IPS-18a (cell line): ENCODE measurements around the gene MARCHF6.

ENCODE experiments used
- H3K27ac ChIP-seq: one replicate; pipeline ENCODE4 v1.5.1; 2013; ENCODE audit warnings: low read length
- H3K27me3 ChIP-seq: one replicate; pipeline ENCODE4 v1.6.1; 2013; ENCODE audit warnings: mild to moderate bottlenecking, low read length; ENCODE audit not compliant: control insufficient read depth, insufficient read depth
- H3K36me3 ChIP-seq: one replicate; pipeline ENCODE4 v1.6.1; 2013; ENCODE audit warnings: low read depth, low read length; ENCODE audit not compliant: control insufficient read depth
- H3K4me1 ChIP-seq: one replicate; pipeline ENCODE4 v1.6.1; 2013; ENCODE audit warnings: low read depth, low read length; ENCODE audit not compliant: control insufficient read depth
- H3K4me3 ChIP-seq: one replicate; pipeline ENCODE4 v1.5.1; 2013; ENCODE audit warnings: low read length
- H3K9ac ChIP-seq: one replicate; pipeline ENCODE4 v1.6.1; 2013; ENCODE audit warnings: mild to moderate bottlenecking, low read length, moderate library complexity
- H3K9me3 ChIP-seq: one replicate; pipeline ENCODE4 v1.6.1; 2013; ENCODE audit warnings: low read depth, low read length; ENCODE audit not compliant: control insufficient read depth

MARCHF6 gene

DNA sequence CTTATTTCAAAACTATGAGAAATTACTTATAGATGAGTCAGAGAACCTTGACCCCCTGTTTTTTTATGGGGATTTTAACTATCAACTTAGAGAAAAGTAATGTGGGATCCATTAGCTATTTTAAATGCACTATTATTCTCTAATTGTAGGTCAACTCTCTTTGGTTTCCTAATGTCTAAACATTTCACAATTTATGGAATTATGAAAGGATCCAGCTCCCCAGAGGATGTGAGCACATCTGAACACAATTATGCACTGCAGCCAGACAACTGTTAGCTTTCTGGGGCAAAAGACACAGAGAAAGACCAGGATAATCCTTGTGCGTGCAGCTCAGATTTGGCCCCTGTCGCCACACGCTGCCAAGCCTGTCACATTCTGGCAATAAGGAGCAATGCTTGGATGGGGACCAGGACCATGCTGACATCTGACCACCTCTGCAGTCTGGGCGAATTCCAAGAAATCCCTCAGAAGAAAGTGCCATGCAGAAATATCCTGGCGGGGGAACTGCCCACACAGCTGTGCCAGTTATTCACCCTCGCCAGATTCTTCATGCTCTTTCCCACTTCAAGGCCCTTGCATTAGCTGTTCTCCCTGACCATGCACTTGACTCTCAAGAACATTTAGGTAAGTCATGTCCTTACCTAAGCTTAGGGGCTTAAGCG is 23.5 kb upstream of the MARCHF6 start:
- H3K36me3 ChIP-seq = no peaks in the 10 kb centered on the region
- no peak overlapping the region for H3K9ac ChIP-seq
- H3K27me3 ChIP-seq = peaks cover 46% of the 10 kb centered on the region
- no peak overlapping the region for H3K27ac ChIP-seq
- no peaks in the 10 kb centered on the region for H3K4me1 ChIP-seq
- H3K9me3 ChIP-seq = no peaks in the 10 kb centered on the region
- no peak overlapping the region for H3K4me3 ChIP-seq

DNA sequence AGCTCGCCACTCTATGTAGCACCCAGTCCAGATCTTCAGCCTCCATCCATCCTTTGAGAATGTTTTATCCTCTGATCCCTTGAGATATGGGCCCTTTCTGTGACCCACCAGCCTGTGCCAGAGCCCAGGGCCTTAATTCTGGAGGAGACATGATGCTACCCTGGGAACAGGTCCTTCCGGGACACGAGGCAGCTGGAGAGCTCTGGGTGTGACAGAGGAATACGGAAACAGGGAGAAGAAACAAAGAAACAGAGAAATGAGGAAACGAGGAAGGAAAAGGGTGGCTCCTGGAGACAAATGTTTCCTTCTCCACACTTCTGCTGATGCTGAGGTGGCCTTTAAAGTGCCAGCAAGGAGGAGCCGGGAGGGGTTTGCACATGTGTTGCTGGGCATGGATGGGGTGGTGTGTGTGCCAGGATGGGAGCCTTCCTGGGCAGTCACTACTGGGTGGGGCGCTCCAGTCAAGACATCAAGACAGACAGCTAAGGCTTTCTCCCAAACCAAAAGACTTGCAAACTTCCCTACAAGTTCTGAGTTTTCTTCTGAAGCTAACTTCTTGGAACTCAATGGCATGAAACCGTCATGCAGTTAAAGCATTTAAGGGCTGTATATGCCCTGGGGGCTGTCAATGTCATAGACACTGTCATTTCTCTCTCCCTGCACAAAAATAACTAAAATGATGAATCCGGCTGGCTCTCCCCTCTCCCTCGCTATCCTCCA is 22.8 kb upstream of the MARCHF6 start:
- peaks cover 52% of the 10 kb centered on the region for H3K27me3 ChIP-seq
- H3K9ac ChIP-seq = no peak overlapping the region
- H3K9me3 ChIP-seq = no peaks in the 10 kb centered on the region
- no peaks in the 10 kb centered on the region for H3K36me3 ChIP-seq
- H3K4me3 ChIP-seq = no peak overlapping the region
- no peak overlapping the region for H3K27ac ChIP-seq
- H3K4me1 ChIP-seq = no peaks in the 10 kb centered on the region

DNA sequence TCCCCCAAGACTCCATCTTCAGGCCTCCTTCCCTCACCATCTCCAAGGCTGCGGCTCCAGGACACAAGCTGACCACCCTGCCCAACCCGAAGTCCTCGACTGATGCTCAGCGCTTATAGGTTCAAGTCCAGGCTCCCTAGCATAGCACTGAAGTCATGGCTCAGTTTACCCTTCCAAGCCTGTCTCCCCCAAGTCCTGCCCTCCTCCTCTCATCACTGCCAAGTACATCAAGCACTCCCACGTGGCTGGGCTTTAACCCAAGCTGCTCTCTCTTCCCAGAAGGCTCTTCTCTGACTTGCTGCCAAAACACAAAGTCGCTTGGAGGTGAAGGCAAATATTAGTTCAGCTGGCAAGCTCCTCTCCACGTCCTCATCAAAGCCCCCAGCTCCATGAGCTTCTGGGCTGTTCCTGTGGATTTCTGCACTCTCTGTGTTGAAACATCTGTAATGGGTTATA is 22.1 kb upstream of the MARCHF6 start:
- no peaks in the 10 kb centered on the region for H3K36me3 ChIP-seq
- H3K27me3 ChIP-seq = peaks cover 52% of the 10 kb centered on the region
- H3K9ac ChIP-seq = no peak overlapping the region

DNA sequence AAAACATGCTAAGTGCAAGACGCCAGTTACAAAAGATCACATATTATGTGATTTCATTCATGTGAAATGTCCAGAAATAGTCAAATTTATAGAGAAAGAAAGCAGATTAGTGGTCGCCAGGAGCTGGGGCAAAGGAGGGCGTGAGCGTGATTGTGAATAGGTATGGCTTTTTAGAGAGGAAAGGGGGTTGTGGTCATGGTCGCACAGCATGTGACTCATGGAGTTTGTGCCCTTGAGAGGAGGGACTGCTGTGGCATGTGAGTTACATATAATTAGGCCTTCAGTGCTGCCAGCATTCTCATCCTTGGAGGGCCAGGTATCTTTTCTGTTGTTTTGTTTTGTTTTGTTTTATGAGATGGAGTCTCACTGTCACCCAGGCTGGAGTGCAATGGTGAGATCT is 21.2 kb upstream of the MARCHF6 start:
- Histone ChIP-seq H3K9me3 (no peaks in the 10 kb centered on the region), H3K4me1 (no peaks in the 10 kb centered on the region), H3K36me3 (no peaks in the 10 kb centered on the region), H3K9ac (no peak overlapping the region), H3K27ac (no peak overlapping the region), H3K27me3 (peaks cover 52% of the 10 kb centered on the region), H3K4me3 (no peak overlapping the region)

More for the DNA sequence above, 22.1 kb upstream of the MARCHF6 start:
- no peak overlapping the region for H3K4me3 ChIP-seq
- H3K4me1 ChIP-seq = no peaks in the 10 kb centered on the region
- H3K27ac ChIP-seq = no peak overlapping the region
- no peaks in the 10 kb centered on the region for H3K9me3 ChIP-seq

DNA sequence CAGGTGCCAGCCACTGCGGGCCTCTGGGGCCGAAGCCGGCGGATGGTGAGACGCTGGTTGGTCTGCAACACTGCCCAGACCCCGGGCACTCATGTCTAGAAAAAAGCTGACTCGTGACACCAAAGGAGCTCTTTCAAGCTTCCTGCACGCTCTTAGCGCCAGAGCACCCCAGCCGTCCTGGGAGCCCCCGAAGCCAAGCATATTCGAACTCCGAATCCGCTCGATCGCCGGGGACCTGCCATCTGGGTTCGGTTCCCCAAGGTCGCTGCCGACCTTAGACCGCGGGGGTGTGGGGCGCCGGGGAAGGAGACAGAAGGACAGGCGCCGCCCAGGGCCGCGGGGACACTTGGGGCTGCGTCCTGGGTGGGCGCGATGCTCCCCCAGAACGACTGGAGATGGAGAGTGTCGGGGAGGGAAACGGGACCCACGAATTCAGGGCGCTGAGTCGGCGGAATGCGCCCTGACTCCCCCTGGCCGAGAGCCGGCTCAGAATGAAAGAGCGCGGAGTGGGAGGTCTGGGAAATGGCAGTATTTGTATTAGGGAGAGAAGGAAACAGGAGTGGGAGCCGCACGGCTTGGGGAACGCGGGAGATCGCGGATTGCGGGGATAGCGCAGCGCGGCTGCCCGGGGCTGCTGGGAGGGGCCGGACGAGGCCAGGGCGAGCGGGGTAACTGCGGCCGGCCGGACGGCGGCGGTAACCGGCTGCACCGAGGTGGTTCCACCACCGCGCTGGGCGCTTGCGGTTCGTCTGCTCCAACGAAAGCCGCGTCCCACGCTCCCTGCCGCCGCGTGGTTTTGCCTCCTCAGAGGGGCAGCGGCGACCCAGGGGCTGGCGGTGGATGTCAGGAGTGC is 20.1 kb upstream of the MARCHF6 start:
- Histone ChIP-seq H3K9ac (no peak overlapping the region), H3K4me3 (peak overlapping the region; percentile 76), H3K4me1 (no peaks in the 10 kb centered on the region), H3K27ac (no peak overlapping the region), H3K27me3 (peaks cover 52% of the 10 kb centered on the region), H3K9me3 (no peaks in the 10 kb centered on the region), H3K36me3 (no peaks in the 10 kb centered on the region)

DNA sequence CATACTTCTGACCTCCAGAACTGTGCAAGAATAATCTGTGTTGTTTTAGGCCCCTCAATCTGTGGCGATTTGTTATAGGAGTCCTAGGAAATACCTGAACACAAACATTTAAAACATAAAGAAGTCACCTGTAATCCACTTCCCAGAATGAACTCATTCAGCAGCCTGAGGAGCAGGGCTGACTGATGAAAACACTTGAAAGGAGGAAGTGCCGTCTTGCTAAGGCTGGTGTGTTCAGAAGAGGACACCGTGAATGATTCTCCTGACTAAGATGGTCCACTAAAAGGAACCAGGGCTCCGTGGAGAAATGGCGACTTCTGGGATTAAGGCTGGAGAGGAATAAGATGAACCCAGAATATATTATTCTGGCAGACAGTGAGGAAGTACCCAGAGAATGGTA is 18.7 kb upstream of the MARCHF6 start:
- Histone ChIP-seq H3K27ac (no peak overlapping the region), H3K9me3 (no peaks in the 10 kb centered on the region), H3K36me3 (no peaks in the 10 kb centered on the region), H3K9ac (no peak overlapping the region), H3K4me3 (no peak overlapping the region), H3K27me3 (peaks cover 52% of the 10 kb centered on the region), H3K4me1 (peaks cover 11% of the 10 kb centered on the region)

DNA sequence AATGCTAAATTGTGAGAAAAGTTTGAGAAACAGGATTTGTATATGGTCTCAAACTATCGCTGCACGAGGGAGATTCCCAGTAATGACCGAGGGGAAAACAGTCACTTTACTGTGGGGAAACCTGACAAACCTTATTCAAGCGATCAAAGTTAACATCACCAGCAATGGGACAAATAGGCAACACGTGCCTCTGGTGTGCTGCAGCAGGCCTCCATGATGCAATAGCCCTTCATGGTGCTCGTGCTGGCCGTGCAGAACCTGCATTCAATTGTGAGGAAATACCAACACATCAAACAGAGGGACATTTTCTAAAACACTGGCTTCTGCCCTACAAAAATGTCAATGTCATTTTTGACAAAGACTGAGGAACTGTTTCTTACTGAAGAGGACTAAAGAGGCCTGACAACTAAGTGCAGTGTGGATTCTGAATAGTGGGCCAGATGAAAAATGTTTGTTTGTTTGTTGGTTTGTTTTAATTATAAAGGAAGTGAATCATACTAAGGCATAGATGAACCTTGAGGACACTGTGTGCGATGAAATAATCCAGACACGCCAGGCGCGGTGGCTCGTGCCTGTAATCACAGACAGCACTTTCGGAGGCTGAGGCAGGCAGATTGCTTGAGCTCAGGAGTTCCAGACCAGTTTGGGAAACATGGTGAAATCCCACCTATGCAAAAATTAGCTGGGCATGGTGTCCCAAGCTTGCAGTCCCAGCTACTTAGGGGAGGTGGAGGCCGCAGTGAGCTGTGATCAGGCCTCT is 17.6 kb upstream of the MARCHF6 start:
- Histone ChIP-seq H3K9me3 (no peaks in the 10 kb centered on the region), H3K27ac (no peak overlapping the region), H3K4me3 (no peak overlapping the region), H3K27me3 (peaks cover 47% of the 10 kb centered on the region), H3K36me3 (no peaks in the 10 kb centered on the region), H3K9ac (no peak overlapping the region), H3K4me1 (peaks cover 11% of the 10 kb centered on the region)

DNA sequence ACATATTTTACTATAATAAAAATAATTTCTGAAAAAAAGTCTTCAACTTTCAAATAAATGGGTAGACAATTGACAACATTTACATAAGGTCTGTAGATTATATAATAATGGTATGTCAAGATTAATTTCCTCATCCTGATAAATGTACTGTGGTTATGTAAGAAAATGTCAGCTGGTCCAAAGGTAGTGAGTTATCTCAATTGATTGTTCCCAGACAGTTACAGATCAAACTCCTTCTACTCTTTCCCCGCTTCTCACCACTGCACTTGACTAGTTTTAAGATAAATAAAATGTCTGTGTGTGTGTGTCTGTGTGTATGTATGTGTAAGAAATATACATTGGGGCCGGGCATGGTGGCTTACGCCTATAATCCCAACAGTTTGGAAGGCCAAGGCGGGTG is 16.4 kb upstream of the MARCHF6 start:
- H3K36me3 ChIP-seq = no peaks in the 10 kb centered on the region
- H3K9me3 ChIP-seq = no peaks in the 10 kb centered on the region
- peaks cover 35% of the 10 kb centered on the region for H3K27me3 ChIP-seq
- H3K4me1 ChIP-seq = peaks cover 11% of the 10 kb centered on the region
- no peak overlapping the region for H3K9ac ChIP-seq
- H3K27ac ChIP-seq = no peak overlapping the region
- no peak overlapping the region for H3K4me3 ChIP-seq

DNA sequence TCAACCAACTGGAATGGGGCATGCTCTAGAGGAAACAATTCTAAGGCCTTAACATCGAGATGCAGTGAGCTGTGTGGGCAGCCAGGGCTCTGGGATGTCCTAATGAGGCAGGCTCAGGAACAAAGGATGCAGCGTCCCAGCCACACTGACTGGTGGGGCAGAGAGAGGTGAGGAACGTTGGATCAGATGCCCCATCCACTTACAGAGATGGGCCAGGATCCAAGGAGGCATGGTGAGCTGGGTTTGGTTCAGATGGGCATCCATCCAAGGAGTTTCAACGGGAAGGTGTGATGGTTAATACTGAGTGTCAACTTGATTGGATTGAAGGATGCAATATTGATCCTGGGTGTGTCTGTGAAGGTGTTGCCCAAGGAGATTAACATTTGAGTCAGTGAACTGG is 15.5 kb upstream of the MARCHF6 start:
- H3K9ac ChIP-seq = no peak overlapping the region
- peaks cover 26% of the 10 kb centered on the region for H3K27me3 ChIP-seq
- H3K4me3 ChIP-seq = no peak overlapping the region
- peaks cover 11% of the 10 kb centered on the region for H3K4me1 ChIP-seq
- H3K9me3 ChIP-seq = no peaks in the 10 kb centered on the region
- H3K27ac ChIP-seq = no peak overlapping the region
- no peaks in the 10 kb centered on the region for H3K36me3 ChIP-seq

DNA sequence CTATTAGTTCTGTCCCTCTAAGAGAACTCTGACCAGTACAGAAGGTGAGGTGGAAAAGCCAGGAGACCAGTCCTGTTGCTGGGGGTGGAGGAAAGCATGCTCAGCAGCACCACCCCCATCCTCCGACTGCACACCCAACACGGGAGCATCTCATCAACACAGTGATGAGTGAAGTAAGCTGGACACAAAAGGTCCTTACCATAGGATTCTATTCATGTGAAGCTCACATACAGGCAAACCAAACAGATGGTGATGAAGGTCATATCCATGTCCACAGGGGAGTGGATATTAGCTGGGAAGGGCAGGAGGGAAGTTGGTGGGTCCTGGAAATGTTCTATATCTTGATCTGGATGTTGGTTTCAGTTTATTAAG is 14.8 kb upstream of the MARCHF6 start:
- Histone ChIP-seq H3K4me3 (no peak overlapping the region), H3K27ac (no peak overlapping the region), H3K9ac (no peak overlapping the region), H3K27me3 (peaks cover 19% of the 10 kb centered on the region), H3K36me3 (no peaks in the 10 kb centered on the region), H3K4me1 (peaks cover 11% of the 10 kb centered on the region), H3K9me3 (no peaks in the 10 kb centered on the region)
